HUES48 (cell line): ENCODE data around the gene RBM8A.
"Not testable (repeated sequence)": the region's sequence is repeated elsewhere in the genome, so short reads cannot be mapped to it uniquely, and the experiment has no call there.

ENCODE experiments used
- H3K27ac ChIP-seq: one replicate; pipeline ENCODE4 v1.7.0; 2013; ENCODE audit warnings: low read depth, low read length, inconsistent platforms
- H3K27me3 ChIP-seq: 2 replicates; pipeline ENCODE4 v1.6.1; 2013; ENCODE audit warnings: mild to moderate bottlenecking, low read length; ENCODE audit not compliant: control insufficient read depth, insufficient read depth
- H3K36me3 ChIP-seq: 2 replicates; pipeline ENCODE4 v1.6.1; 2013; ENCODE audit warnings: low read length; ENCODE audit not compliant: control insufficient read depth, insufficient read depth
- H3K4me1 ChIP-seq: 2 replicates; pipeline ENCODE4 v1.6.1; 2013; ENCODE audit warnings: mild to moderate bottlenecking, low read length; ENCODE audit not compliant: control insufficient read depth, insufficient read depth
- H3K4me3 ChIP-seq: 2 replicates; pipeline ENCODE4 v1.5.1; 2013; ENCODE audit warnings: mild to moderate bottlenecking, low read depth, low read length
- H3K9ac ChIP-seq: 2 replicates; pipeline ENCODE4 v1.6.1; 2013; ENCODE audit warnings: mild to moderate bottlenecking, low read depth, low read length, moderate library complexity
- H3K9me3 ChIP-seq: 2 replicates; pipeline ENCODE4 v1.6.1; 2013; ENCODE audit warnings: low read length; ENCODE audit not compliant: control insufficient read depth, insufficient read depth

Gene RBM8A

DNA sequence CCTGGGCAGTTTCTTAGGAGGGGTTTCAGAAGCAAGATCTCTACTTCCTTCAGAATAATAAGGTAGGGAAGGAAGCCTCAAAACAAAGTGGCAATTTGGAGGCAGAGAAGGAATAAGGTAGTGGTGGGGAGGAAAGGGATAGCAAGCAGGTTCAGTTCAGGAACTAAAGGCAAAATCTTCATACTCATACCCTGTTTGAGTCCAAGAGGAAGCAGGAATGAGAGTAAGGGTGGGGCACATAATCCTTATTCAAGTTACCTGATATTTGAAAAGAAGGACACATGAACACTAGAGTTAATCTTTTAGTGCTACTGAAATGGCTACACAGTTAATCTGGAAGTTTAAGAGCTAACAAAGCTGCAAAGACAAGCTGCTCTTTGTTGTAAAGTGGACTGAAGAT, 8.4 kb upstream of the RBM8A start:
- H3K27ac ChIP-seq: no peak overlapping the region
- H3K4me3 ChIP-seq: no peak overlapping the region
- H3K9ac ChIP-seq: no peak overlapping the region
- no peaks in the 10 kb centered on the region for H3K9me3 ChIP-seq
- peaks cover 14% of the 10 kb centered on the region for H3K4me1 ChIP-seq
- H3K36me3 ChIP-seq: no peaks in the 10 kb centered on the region
- no peaks in the 10 kb centered on the region for H3K27me3 ChIP-seq

DNA sequence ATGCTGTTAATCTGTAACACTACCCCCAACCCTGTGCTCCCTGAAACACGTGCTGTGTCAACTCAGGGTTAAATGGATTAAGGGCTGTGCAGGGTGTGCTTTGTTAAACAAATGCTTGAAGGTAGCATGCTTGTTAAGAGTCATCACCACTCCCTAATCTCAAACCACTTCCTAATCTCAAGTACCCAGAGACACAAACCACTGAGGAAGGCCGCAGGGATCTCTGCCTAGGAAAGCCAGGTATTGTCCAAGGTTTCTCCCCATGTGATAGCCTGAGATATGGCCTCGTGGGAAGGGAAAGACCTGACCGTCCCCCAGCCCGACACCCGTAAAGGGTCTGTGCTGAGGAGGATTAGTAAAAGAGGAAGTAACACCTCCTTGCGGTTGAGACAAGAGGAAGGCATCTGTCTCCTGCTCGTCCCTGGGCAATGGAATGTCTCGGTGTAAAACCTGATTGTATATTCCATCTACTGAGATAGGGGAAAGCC, 5.3 kb upstream of the RBM8A start:
- H3K9me3 ChIP-seq, H3K9ac ChIP-seq, H3K27me3 ChIP-seq, H3K36me3 ChIP-seq, H3K4me3 ChIP-seq: not testable (repeated sequence)
- Histone ChIP-seq H3K27ac (peak overlapping the region; percentile 81), H3K4me1 (peaks cover 14% of the 10 kb centered on the region)

DNA sequence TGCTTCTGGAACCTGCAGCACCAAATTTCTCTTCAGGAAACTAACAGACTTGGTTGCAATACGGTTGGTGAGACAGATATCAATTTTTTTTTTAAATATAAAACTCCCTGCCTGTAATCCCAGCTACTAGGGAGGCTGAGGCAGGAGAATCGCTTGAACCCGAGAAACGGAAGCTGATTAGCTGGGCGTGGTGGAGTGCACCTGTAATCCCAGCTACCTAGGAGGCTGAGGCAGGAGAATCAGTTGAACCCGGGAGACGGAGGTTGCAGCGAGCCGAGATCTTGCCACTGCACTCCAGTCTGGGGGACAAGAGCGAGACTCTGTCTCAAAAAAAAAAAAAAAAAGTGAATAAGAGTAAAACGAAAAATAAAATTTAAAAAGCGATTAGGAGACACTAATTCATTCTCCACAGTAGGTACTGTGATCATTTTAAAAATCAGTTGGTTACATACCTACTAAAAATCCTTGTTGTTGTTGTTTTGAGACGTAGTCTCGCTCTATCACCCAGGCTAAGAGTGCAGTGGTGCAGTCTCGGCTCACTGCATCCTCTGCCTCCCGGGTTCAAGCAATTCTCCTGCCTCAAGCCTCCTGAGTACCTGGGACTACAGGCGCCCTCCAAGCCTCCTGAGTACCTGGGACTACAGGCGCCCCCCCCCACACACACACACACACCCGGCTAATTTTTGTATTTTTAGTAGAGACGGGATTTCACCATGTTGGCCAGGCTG, 796 bp upstream of the RBM8A start:
- peak overlapping the region; percentile 90 for H3K9ac ChIP-seq
- H3K4me1 ChIP-seq: peaks cover 6% of the 10 kb centered on the region
- H3K27me3 ChIP-seq: no peaks in the 10 kb centered on the region
- no peaks in the 10 kb centered on the region for H3K9me3 ChIP-seq
- H3K4me3 ChIP-seq: peak overlapping the region; percentile 93
- H3K27ac ChIP-seq: peak overlapping the region; percentile 96
- H3K36me3 ChIP-seq: peaks cover 25% of the 10 kb centered on the region

DNA sequence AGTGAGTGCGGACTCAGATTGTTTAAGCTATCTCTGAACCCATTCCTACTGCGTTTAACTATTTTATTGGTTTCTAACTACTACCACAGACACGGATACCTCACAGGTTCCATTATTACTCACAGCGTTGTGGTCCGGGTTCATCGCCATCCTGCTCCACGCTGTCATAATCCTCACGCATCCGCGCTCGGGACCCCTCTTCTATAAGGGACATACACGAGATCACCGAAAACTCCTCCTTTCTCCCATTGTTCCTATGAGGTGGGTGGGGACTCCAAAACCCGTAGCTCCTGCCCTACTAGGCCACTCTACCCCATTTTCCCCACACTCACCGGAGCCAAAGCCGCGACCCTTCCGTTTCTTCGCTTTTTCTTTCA, 610 bp downstream of the RBM8A start:
- Histone ChIP-seq H3K36me3 (peaks cover 30% of the 10 kb centered on the region), H3K27ac (peak overlapping the region; percentile 96), H3K9me3 (no peaks in the 10 kb centered on the region), H3K9ac (peak overlapping the region; percentile 90), H3K4me1 (peaks cover 4% of the 10 kb centered on the region), H3K4me3 (peak overlapping the region; percentile 93), H3K27me3 (no peaks in the 10 kb centered on the region)

DNA sequence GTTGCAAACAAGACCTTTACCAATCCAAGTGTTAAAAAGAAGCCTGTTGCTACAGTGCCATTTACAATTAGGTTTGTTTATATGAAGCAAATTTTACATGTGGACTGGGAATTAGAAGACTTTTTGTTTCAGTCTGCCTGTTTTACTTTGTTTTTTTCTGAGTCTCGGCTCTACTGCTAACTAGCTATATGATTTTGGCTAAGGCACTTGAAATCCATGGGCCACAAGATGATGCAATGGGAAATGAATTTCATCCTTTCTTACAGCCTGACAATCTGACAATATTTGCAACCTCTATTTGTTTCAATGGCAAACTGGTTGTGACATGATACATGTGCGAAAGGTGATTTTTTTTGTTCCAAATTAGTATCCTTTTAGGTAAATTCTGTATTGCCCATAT, 5.0 kb downstream of the RBM8A start:
- no peaks in the 10 kb centered on the region for H3K9me3 ChIP-seq
- no peak overlapping the region for H3K9ac ChIP-seq
- H3K36me3 ChIP-seq: peaks cover 30% of the 10 kb centered on the region
- no peak overlapping the region for H3K27ac ChIP-seq
- peaks cover 18% of the 10 kb centered on the region for H3K4me1 ChIP-seq
- no peak overlapping the region for H3K4me3 ChIP-seq
- no peaks in the 10 kb centered on the region; the same call in 1 of the 2 replicates for H3K27me3 ChIP-seq

- not testable (repeated sequence) for H3K9me3 ChIP-seq
Measured at GRCh38 chr1:145920297-145920696, 7.0 kb downstream of the RBM8A start.

GRCh38 chr1:145918992-145919939, 8.0 kb downstream of the RBM8A start:
- peaks cover 22% of the 10 kb centered on the region for H3K36me3 ChIP-seq
- H3K9ac ChIP-seq: peak overlapping the region; percentile 65; the same call in 1 of the 2 replicates
- H3K9me3 ChIP-seq: no peaks in the 10 kb centered on the region
- H3K27me3 ChIP-seq: no peaks in the 10 kb centered on the region; the same call in 1 of the 2 replicates
- peak overlapping the region; percentile 98 for H3K4me3 ChIP-seq
- H3K4me1 ChIP-seq: peaks cover 14% of the 10 kb centered on the region
- H3K27ac ChIP-seq: peak overlapping the region; percentile 34

More at GRCh38 chr1:145920297-145920696, 7.0 kb downstream of the RBM8A start:
- Histone ChIP-seq H3K36me3 (peaks cover 24% of the 10 kb centered on the region), H3K4me1 (peaks cover 14% of the 10 kb centered on the region)
- not testable (repeated sequence) for H3K27me3 ChIP-seq, H3K27ac ChIP-seq, H3K4me3 ChIP-seq, H3K9ac ChIP-seq

DNA sequence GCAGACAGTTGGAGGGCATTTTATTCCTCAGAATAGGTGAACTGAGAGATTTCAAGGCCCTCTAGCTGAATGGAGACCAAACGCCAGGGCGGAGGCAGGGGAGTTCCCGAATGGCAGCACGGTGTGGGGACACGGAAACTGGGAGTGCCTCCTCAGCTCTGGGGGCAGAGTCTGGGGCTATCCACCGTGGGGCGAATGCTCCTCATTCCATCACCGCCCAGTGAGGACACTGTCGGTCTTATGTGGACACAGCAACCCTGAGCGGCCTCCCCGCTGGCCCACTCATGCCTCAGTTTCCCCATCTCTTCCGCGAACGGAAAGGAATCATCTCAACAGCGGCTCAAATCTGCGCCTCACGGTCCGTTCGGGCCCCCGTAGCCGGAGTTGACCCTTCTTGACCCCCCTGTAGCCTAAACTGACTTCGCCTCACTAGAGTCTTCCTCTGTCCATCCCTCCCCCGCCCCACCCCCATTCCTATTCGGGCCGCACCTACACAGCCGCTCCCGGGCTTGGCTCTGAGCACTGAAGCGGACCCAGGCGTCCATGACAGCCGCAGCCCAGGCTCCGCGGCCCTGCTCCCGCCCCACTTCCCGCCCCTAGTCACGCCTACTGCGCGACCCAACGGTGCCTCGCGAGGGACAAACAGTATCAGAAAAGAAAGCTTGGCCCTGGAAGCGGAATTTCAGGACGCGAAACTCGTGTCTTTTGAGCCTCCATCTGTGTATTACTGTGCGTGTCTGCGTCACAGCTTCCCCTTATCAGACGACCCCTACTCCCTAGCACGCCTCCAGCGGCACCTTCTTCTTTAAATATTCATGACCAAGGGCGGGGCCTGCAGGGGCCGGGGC, 8.9 kb downstream of the RBM8A start, which contains the start of gene PEX11B:
TSS of gene PEX11B (minus strand) at position 574 of the 848 bp plus-strand sequence. CDS start at position 545, 29 bp downstream.
- peaks cover 14% of the 10 kb centered on the region for H3K4me1 ChIP-seq
- peak within 1 kb of the TSS; percentile 34 for H3K27ac ChIP-seq
- peak within 1 kb of the TSS; percentile 65 for H3K9ac ChIP-seq
- no peaks in the 10 kb centered on the region; the same call in 1 of the 2 replicates for H3K27me3 ChIP-seq
- H3K9me3 ChIP-seq: no peaks in the 10 kb centered on the region
- H3K36me3 ChIP-seq: peaks cover 14% of the 10 kb centered on the region
- H3K4me3 ChIP-seq: peak within 1 kb of the TSS; percentile 98

DNA sequence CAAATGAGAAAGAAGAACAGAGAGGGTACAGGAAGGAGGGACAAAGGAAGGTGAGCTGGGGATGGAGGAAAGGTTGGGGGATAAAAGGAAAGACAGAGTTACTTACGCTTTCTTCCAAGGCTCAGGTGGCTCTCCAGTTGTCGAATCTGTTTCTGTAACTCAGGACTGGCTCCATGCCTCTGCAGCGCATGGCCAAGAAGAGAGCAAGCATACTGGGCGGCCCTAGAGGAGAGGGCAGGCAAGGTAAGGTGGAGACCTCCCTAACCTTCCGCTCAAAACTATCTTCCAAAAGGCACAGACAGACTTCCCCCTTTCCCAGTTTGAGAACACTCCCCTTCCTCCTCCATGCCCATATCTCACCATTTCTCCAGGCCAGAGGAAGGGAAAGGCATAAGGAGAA, 9.7 kb downstream of the RBM8A start:
- Histone ChIP-seq H3K9ac (no peak overlapping the region), H3K36me3 (peaks cover 10% of the 10 kb centered on the region), H3K27ac (no peak overlapping the region), H3K9me3 (no peaks in the 10 kb centered on the region), H3K4me1 (peaks cover 14% of the 10 kb centered on the region), H3K4me3 (peak overlapping the region; percentile 98), H3K27me3 (no peaks in the 10 kb centered on the region; the same call in 1 of the 2 replicates)

DNA sequence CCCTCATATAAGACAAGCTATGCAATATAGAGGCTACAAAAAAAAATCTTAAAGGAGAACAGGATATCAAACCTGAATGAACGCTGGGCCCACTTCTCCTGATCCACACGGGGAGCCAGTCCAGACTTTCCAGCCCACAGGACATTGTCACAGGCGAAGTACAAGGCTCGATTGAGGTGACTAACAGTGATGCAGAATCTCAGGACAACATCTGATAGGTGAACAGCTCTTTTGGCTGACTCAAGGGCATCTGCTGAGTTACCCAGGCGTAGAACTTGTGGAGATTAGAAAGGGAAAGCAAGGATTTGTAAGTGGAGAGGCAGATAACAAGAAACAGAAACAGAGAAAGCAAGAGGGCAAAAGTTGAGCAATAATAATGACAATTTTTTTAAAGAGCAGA, 10.5 kb downstream of the RBM8A start:
- H3K4me1 ChIP-seq: peaks cover 14% of the 10 kb centered on the region

More for the DNA sequence above, 10.5 kb downstream of the RBM8A start:
- H3K36me3 ChIP-seq: peaks cover 6% of the 10 kb centered on the region; the same call in 1 of the 2 replicates
- H3K9me3 ChIP-seq: no peaks in the 10 kb centered on the region
- no peak overlapping the region for H3K27ac ChIP-seq
- no peak overlapping the region for H3K9ac ChIP-seq
- no peak overlapping the region for H3K4me3 ChIP-seq
- no peaks in the 10 kb centered on the region; the same call in 1 of the 2 replicates for H3K27me3 ChIP-seq
